ENCODE data around the gene REPS1.

The REPS1 gene

GRCh38 chr6:138914701-138915100, 73.4 kb downstream of the REPS1 start:
- no peak for DNase-seq

DNA sequence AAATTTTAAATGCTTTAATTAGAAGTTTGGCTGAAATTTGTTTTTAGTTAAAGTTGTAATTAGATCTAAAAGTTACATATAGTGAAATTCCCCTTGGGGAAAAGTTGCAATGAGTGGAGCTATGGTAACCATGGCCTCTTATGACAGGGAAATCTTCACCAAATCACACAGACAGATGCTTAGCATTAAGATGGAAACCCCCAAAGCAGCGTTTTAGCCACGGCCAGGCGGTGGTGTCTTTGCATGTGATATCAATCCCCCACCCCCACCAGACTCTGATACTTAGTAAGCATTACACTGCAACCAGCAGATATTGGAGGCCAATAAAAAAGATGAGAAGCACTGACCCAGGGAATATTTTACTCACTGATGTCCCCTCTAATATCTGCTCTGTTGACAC, 75.7 kb downstream of the REPS1 start:
- DNase-seq, result no peak

DNA sequence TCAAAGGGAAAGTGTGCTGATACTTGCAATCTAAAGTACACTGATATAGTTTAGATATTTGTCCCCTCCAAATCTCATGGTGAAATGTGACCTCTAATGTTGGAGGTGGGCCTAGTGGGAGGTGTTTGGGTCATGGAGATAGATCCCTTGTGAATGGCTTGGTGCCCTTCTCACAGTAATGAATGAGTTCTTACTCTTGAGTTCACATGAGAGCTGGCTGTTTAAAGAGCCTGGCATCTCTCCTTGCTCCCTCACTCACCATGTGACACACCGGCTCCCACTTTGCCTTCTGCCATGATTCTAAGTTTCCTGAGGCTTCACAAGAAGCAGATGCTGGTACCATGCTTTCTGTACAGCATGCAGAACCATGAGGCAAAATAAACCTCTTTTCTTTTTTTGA, 78.1 kb downstream of the REPS1 start:
- DNase-seq, result no peak

- no peak for DNase-seq
These were observed 78.5 kb downstream of the REPS1 start for GRCh38 chr6:138909511-138909910.

GRCh38 chr6:138907167-138907566, 80.9 kb downstream of the REPS1 start:
- no peak for DNase-seq

DNA sequence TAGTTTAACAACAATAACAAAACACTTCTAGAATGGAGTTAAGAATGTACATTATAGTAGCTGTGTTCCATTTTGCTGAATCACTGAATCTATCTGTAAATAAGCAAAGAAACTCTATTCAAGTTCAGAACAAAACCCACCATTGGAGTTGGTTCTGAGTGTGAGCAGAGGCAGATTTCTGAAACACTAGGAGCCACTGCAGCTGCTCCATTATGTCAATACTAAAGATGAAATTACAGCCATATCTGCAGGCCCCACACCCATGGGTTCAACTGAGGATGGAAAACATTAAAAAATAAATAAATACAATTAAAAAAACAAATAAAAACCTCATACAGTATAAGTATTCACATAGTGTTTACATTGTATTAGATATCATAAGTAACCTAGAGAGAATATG, 91.0 kb downstream of the REPS1 start:
- no peak for DNase-seq

- no peak for DNase-seq
These were observed 91.8 kb downstream of the REPS1 start for GRCh38 chr6:138896104-138896756.

- no peak for DNase-seq
These were observed 96.6 kb downstream of the REPS1 start for GRCh38 chr6:138891255-138891986.

- no peak for DNase-seq
These were observed 102.8 kb downstream of the REPS1 start for GRCh38 chr6:138885156-138885819.

DNA sequence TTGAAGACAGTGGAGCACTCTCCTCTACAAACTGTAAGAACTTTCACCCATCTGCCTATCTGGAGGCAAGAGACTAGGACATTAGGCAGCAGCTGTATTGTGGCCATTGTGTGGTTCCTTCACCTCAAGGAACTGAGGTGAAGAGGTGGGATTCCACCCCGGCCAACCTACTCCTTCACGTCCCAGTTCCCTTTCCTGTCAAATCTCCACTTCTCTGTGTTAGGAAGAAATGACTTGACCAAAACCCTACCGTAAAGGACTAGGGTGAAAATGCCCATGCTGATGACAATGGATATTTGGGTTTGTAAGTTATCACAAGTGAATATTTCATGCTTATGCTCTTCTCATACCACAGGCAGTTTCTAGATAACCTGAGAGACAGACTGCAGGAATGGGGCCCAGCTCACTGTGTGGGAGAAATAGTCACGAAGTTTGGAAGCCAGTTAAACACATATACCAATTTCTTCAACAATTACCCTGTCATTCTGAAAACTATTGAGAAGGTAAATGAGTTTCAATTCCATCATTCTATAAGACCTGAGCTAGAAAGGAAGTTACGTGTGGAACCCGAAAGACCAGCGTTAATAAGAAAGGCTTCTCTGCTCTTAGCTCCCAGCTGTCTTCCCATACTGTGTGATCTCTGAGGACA, 105.6 kb downstream of the REPS1 start:
- no peak for DNase-seq

GRCh38 chr6:138873191-138873590, 114.9 kb downstream of the REPS1 start:
- no peak for DNase-seq

- no peak for DNase-seq
These were observed 118.7 kb downstream of the REPS1 start for GRCh38 chr6:138869398-138869797.

DNA sequence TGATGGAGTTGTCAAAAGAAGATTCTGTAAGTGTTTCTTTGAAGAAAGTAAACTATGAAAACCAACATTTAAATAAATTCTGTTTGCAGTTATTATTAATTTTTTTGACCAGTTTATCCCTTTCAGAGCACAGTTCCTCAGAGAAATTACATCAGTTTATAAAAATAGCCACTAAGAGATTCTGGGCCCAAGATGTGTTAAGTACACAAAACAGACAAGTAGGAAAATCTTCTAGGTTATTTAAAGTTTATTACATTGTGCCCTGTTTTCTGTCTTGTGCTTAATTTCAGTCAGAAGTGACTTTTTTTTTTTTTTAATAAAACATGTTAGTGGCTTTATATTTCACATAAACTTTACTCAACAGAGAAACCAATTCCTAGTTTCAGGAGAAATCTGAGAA, 119.9 kb downstream of the REPS1 start:
- no peak for DNase-seq

GRCh38 chr6:138865480-138866109, 122.5 kb downstream of the REPS1 start:
- no peak for DNase-seq

DNA sequence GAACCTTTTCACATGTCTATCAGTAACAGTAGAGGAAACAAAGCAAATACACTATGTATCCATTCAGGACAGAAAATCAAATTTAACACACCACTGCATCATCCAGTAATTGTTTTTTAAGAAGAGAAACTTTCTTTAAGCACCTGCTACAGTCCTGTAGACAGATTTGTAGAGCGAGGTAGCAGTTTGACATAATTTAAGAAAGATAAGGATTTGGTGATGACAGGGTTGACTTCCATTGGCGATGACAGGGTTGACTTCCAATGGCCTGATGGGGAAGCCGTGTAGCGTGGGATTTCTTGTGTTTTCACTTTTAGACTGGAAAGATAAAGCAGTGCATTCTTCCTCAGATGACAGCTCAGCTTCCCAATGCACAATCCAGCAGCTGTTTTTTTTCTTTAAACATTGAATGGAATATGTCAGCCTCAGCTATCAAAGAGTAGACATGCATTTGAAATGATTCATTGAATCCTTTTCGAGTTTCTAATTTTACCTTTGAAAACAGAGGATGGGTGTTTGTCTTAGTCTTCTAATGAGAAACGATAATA, 123.6 kb downstream of the REPS1 start:
- no peak for DNase-seq

- DNase-seq, result no peak
These were observed 124.7 kb downstream of the REPS1 start for GRCh38 chr6:138863321-138863720.

GRCh38 chr6:138862456-138862855, 125.6 kb downstream of the REPS1 start:
- DNase-seq, result no peak

- DNase-seq, result no peak
These were observed 130.3 kb downstream of the REPS1 start for GRCh38 chr6:138857775-138858174.

GRCh38 chr6:138856654-138857053, 131.4 kb downstream of the REPS1 start:
- DNase-seq, result no peak
